A549 (cell line): Measurements from ENCODE around the gene TASP1. TPM values are rescaled to one million over a fixed set of nuclear protein-coding genes. Genes with fewer than 3 reads are reported as not detected.
A peak's percentile ranks its signal among the peaks of the same experiment; 100 is the strongest.
"Not testable (repeated sequence)": the region's sequence is repeated elsewhere in the genome, so short reads cannot be mapped to it uniquely, and the experiment has no call there.

Experiments
- ATAC-seq, 2 experiments: fragments of 200-7000 bp in 1 of 2; fragments of >200 bp in 1 of 2; cut with Nextera tagmentation in 1 of 2; cut with Tn5 transposase in 1 of 2; 3 replicates each; pipeline versions ENCODE4 v1.8.0 to v1.9.1; 2018 to 2020; ENCODE audit warnings: mild to moderate bottlenecking in 1 of 2, moderate library complexity in 1 of 2
- CTCF ChIA-PET: fragments of 300-600 bp; sonication (Branson Sonifier 250); formaldehyde crosslinking; extraction: SDS; loops from one replicate; lab custom pipeline; 2021; ENCODE audit warnings: antibody characterized with exemption, inconsistent platforms; lab: Yijun Ruan, JAX
- POLR2A ChIA-PET: fragments of 350-600 bp; formaldehyde crosslinking; extraction: SDS; loops from one replicate; lab custom pipeline; 2021; ENCODE audit warnings: antibody characterized with exemption, inconsistent platforms; lab: Yijun Ruan, JAX
- DNase-seq, 2 experiments: peaks; one replicate each; pipeline versions ENCODE4 v3.0.0 to v3.0.0-alpha.2; 2011 to 2016; ENCODE audit warnings: low read depth in 1 of 2, low spot score in 1 of 2
- FAIRE-seq: peaks from 2 replicates; lab custom pipeline; 2011; peaks lifted over from hg19 to GRCh38; lab: Jason Lieb, UNC
- H3K27ac ChIP-seq, 2 experiments: fragments of >200 bp; sonication (Bioruptor Twin); formaldehyde crosslinking; 3 replicates each; pipeline ENCODE4 v1.5.1; 2016 to 2017
- H3K4me1 ChIP-seq: fragments of >200 bp; sonication (Bioruptor Twin); formaldehyde crosslinking; 3 replicates; pipeline ENCODE4 v1.6.1; 2016
- H3K4me2 ChIP-seq: fragments of >200 bp; sonication (Bioruptor Twin); formaldehyde crosslinking; 3 replicates; pipeline ENCODE4 v1.6.1; 2016
- H3K4me3 ChIP-seq: fragments of >200 bp; sonication (Bioruptor Twin); formaldehyde crosslinking; 3 replicates; pipeline ENCODE4 v1.5.1; 2016
- H3K9me3 ChIP-seq: fragments of >200 bp; sonication (Bioruptor Twin); formaldehyde crosslinking; 3 replicates; pipeline ENCODE4 v1.6.1; 2016
- BHLHE40 ChIP-seq: IDR thresholded peaks from 2 replicates; pipeline ENCODE4 v1.6.1; 2012; ENCODE audit warnings: low read depth, low read length, inconsistent platforms
- CBX8 ChIP-seq: fragments of 200-600 bp; sonication (generic); IDR thresholded peaks from 2 replicates; pipeline ENCODE4 v1.6.1; 2016
- CEBPB ChIP-seq, 2 experiments: fragments of >200 bp in 1 of 2; sonication (Bioruptor Twin) in 1 of 2; formaldehyde crosslinking in 1 of 2; IDR thresholded peaks; 2 replicates each; pipeline ENCODE4 v1.6.1; 2012 to 2016
- CHD4 ChIP-seq: fragments of 200-600 bp; sonication (generic); IDR thresholded peaks from 2 replicates; pipeline ENCODE4 v1.6.1; 2016; ENCODE audit warnings: antibody characterized with exemption, mild to moderate bottlenecking, borderline replicate concordance
- E2F6 ChIP-seq: IDR thresholded peaks from 2 replicates; pipeline ENCODE4 v1.6.1; 2012; ENCODE audit warnings: low read depth, borderline replicate concordance
- EHF ChIP-seq: fragments of 250-450 bp; sonication (Bioruptor Pico); IDR thresholded peaks from 2 replicates; pipeline ENCODE4 v1.5.0; 2020; ENCODE audit warnings: mild to moderate bottlenecking
- EHMT2 ChIP-seq: fragments of 200-600 bp; sonication (generic); IDR thresholded peaks from 2 replicates; pipeline ENCODE4 v1.6.1; 2016; ENCODE audit warnings: antibody characterized with exemption, low read depth, mild to moderate bottlenecking, moderate library complexity
- EP300 ChIP-seq, 2 experiments: fragments of >200 bp; sonication (Bioruptor Twin); formaldehyde crosslinking; IDR thresholded peaks; 2 replicates in 1 of 2; 3 replicates in 1 of 2; pipeline ENCODE4 v1.6.1; 2016 to 2017
- ESRRA ChIP-seq: fragments of 150-350 bp; IDR thresholded peaks from 2 replicates; pipeline ENCODE4 v1.6.1; 2014; ENCODE audit warnings: mild to moderate bottlenecking, low read length, borderline replicate concordance
- FOSB ChIP-seq: fragments of 250-450 bp; sonication (Bioruptor Pico); IDR thresholded peaks from 2 replicates; pipeline ENCODE4 v1.5.0; 2020; ENCODE audit warnings: mild to moderate bottlenecking, moderate library complexity
- FOSL2 ChIP-seq, 2 experiments: fragments of 450-650 bp in 1 of 2; fragments of >200 bp in 1 of 2; sonication (Bioruptor Twin) in 1 of 2; formaldehyde crosslinking; IDR thresholded peaks; 2 replicates each; pipeline versions ENCODE4 v1.5.0 to v1.6.1; 2016 to 2020; ENCODE audit warnings: mild to moderate bottlenecking in 1 of 2, moderate library complexity in 1 of 2
- HEYL ChIP-seq: fragments of 250-450 bp; sonication (Bioruptor Pico); IDR thresholded peaks from 2 replicates; pipeline ENCODE4 v1.8.0; 2021; ENCODE audit warnings: mild to moderate bottlenecking, moderate library complexity
- HMGXB4 ChIP-seq: fragments of 250-450 bp; sonication (Bioruptor Pico); IDR thresholded peaks from 2 replicates; pipeline ENCODE4 v1.5.0; 2021; ENCODE audit warnings: mild to moderate bottlenecking, moderate library complexity, borderline replicate concordance
- HOXB13 ChIP-seq: fragments of 250-450 bp; sonication (Bioruptor Pico); IDR thresholded peaks from 2 replicates; pipeline ENCODE4 v1.5.0; 2020; ENCODE audit warnings: low read depth, mild to moderate bottlenecking, moderate library complexity
- KDM1A ChIP-seq: fragments of 200-600 bp; sonication (generic); IDR thresholded peaks from 2 replicates; pipeline ENCODE4 v1.6.1; 2016; ENCODE audit warnings: low read depth, mild to moderate bottlenecking
- MAX ChIP-seq: IDR thresholded peaks from 2 replicates; pipeline ENCODE4 v1.6.1; 2012
- MAZ ChIP-seq: fragments of 150-350 bp; IDR thresholded peaks from 2 replicates; pipeline ENCODE4 v1.6.1; 2014; ENCODE audit warnings: antibody characterized with exemption, low read depth, low read length, borderline replicate concordance
- MYC ChIP-seq: IDR thresholded peaks from 2 replicates; pipeline ENCODE4 v1.6.1; 2012; ENCODE audit warnings: mild to moderate bottlenecking, inconsistent platforms, low read length, improper control_type of control experiment, borderline replicate concordance
- NFE2L2 ChIP-seq: fragments of 150-350 bp; conservative IDR thresholded peaks from 2 replicates; pipeline ENCODE4 v1.6.1; 2014; ENCODE audit warnings: low read length
- NR3C1 ChIP-seq: fragments of >200 bp; sonication (Bioruptor Twin); formaldehyde crosslinking; IDR thresholded peaks from 3 replicates; pipeline ENCODE4 v1.6.1; 2017
- ZNF302 ChIP-seq: fragments of 250-450 bp; sonication (Bioruptor Pico); IDR thresholded peaks from 2 replicates; pipeline ENCODE4 v1.9.0; 2021; ENCODE audit warnings: inconsistent platforms, mild to moderate bottlenecking, moderate library complexity
- WGBS: methylation state at CpG from one replicate; pipeline ENCODE4 v1.1.6; 2017; ENCODE audit errors: missing lambda C conversion rate; 5-methylcytosine and 5-hydroxymethylcytosine counted together
- polyA plus RNA-seq, 4 experiments: library from polyadenylated mRNA; depleted of rRNA in 3 of 4; stranded (reverse); fragments of >200 nt; fragmentation: RNase III in 1 of 4; extraction: RNeasy Plus Mini Kit Qiagen cat#74134 plus additional on column Dnase treatment in 1 of 4; gene quantifications; 2 replicates in 3 of 4; 3 replicates in 1 of 4; pipeline ENCODE4 v1.2.3, GENCODE V29; 2011 to 2017
- TF ChIP-seq, protein P1 (sequence below): fragments of >200 bp; sonication (Bioruptor Twin); formaldehyde crosslinking; IDR thresholded peaks from 2 replicates; pipeline ENCODE4 v1.6.1; 2016
- TF ChIP-seq, protein P2 (sequence below): fragments of >200 bp; sonication (Bioruptor Twin); formaldehyde crosslinking; IDR thresholded peaks from 3 replicates; pipeline ENCODE4 v1.6.1; 2016

Gene TASP1
- polyA plus RNA-seq, 2 of the 4 experiments (the other 2 are of a cell fraction): 9.5 to 18.2 TPM

DNA sequence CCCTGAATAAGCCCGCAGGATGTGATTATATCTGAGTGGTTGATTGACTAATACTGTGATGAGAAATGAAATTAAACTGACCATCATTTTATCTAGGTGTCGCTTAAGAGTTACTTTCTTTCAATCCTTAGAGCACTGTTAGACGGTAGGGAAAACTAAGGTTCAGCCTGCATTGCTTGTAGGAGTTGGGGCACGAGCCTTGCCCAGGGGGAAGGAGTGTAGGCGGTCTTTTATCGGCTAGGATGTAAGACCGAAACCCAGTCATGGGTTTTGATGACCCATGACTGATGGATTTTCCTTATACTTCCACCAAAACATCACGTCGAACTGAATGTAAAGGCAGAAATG lies 392 bp upstream of the TASP1 start:
- POLR2A ChIA-PET: interaction anchor here (1.0 kb wide), 1 partner anchor 10 kb away, joined by 3 read pairs; no protein-coding TSS in a partner anchor
- Histone ChIP-seq H3K9me3 (no peaks in the 10 kb centered on the region), H3K4me3 (peak overlapping the region; percentile 79), H3K4me1 (peaks cover 10% of the 10 kb centered on the region; the same call in 2 of the 3 replicates), H3K4me2 (peak overlapping the region; percentile 66), H3K27ac (peak overlapping the region; percentile 47 to 86; a peak in 5 of 6 replicates)
- TF ChIP-seq ESRRA (no peak), KDM1A (no peak), CHD4 (no peak), MAZ (no peak), CBX8 (no peak), CEBPB (IDR thresholded peaks at IDR 0.05) (no peak), E2F6 (0 out of 2 replicates have a peak, but pooled peaks have one; percentile 2)
- TF ChIP-seq, protein P1, sequence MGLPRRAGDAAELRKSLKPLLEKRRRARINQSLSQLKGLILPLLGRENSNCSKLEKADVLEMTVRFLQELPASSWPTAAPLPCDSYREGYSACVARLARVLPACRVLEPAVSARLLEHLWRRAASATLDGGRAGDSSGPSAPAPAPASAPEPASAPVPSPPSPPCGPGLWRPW: no peak
- CTCF ChIA-PET: no interaction called here
- WGBS: 6% methylated on average over 9 of the region's 9 CpGs
- FAIRE-seq: no peak
- ATAC-seq: peak; percentile 38 to 43
- no peak for DNase-seq

DNA sequence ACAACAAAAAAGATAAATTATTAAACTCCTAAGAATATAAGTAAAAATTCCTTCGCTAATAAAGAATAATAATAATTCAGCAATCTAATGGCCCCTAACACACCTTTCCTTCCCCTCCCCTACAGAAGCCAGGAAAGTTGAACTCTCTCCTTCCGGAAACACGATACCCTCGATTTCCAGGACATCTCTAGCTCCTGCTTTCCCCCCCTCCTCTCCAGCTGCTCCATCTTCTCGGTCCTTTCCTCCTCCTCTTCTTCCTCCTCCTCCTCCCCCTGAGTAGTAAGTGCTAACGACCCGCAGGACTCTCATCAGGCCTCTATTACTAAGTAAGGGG lies 603 bp downstream of the TASP1 start:
- ChIA-PET CTCF (no interaction called here), POLR2A (interaction anchor here (0.6 kb wide), 1 partner anchor 133 kb away, joined by 3 read pairs; no protein-coding TSS in a partner anchor)
- peak overlapping the region; percentile 79 for H3K4me3 ChIP-seq
- H3K27ac ChIP-seq: peak overlapping the region; percentile 76 to 86
- no peak for TF ChIP-seq EHF (CRISPR knock-in tag)
- no peak for TF ChIP-seq MAX
- no peak for TF ChIP-seq MAZ
- no peak for TF ChIP-seq EP300 (IDR thresholded peaks at IDR 0.05)
- no peak for TF ChIP-seq HOXB13 (CRISPR knock-in tag)
- TF ChIP-seq FOSL2 (IDR thresholded peaks at IDR 0.05): no peak
- no peak for TF ChIP-seq FOSL2 (CRISPR knock-in tag; IDR thresholded peaks at IDR 0.05)
- no peak for TF ChIP-seq E2F6
- no peak for TF ChIP-seq EHMT2
- TF ChIP-seq NFE2L2: no peak
- no peak for TF ChIP-seq MYC
- TF ChIP-seq ZNF302: no peak
- ATAC-seq: peak; percentile 47 to 52; a peak in 4 of 6 replicates
- no peak for FAIRE-seq
- H3K4me1 ChIP-seq: peaks cover 10% of the 10 kb centered on the region; the same call in 2 of the 3 replicates
- peak; percentile 31 to 33 for DNase-seq
- 3% methylated on average over 7 of the region's 7 CpGs for WGBS
- peak overlapping the region; percentile 78 for H3K4me2 ChIP-seq
- no peaks in the 10 kb centered on the region for H3K9me3 ChIP-seq

GRCh38 chr20:13632431-13632830 lies 6.3 kb downstream of the TASP1 start:
- Histone ChIP-seq H3K27ac (no peak overlapping the region), H3K4me3 (no peak overlapping the region), H3K4me1 (peaks cover 4% of the 10 kb centered on the region; the same call in 2 of the 3 replicates), H3K9me3 (no peaks in the 10 kb centered on the region), H3K4me2 (no peak overlapping the region)
- CTCF ChIA-PET: no interaction called here
- WGBS: 98% methylated on average over 1 of the region's 1 CpG
- ATAC-seq (no peak), FAIRE-seq (no peak), DNase-seq (no peak)
- POLR2A ChIA-PET: no interaction called here
- TF ChIP-seq, protein P1: no peak
- TF ChIP-seq HMGXB4 (CRISPR knock-in tag) (no peak), HEYL (CRISPR knock-in tag) (no peak), EHF (CRISPR knock-in tag) (no peak), NR3C1 (no peak), FOSB (CRISPR knock-in tag) (no peak), BHLHE40 (no peak), E2F6 (no peak)
- TF ChIP-seq, protein P2, sequence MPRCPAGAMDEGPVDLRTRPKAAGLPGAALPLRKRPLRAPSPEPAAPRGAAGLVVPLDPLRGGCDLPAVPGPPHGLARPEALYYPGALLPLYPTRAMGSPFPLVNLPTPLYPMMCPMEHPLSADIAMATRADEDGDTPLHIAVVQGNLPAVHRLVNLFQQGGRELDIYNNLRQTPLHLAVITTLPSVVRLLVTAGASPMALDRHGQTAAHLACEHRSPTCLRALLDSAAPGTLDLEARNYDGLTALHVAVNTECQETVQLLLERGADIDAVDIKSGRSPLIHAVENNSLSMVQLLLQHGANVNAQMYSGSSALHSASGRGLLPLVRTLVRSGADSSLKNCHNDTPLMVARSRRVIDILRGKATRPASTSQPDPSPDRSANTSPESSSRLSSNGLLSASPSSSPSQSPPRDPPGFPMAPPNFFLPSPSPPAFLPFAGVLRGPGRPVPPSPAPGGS: no peak

GRCh38 chr20:13627525-13627924 lies 11.2 kb downstream of the TASP1 start:
- H3K27ac ChIP-seq, H3K4me2 ChIP-seq, H3K9me3 ChIP-seq, DNase-seq, FAIRE-seq, H3K4me1 ChIP-seq, POLR2A ChIA-PET, ATAC-seq, H3K4me3 ChIP-seq: not testable (repeated sequence)
- CTCF ChIA-PET: interaction anchor here (0.6 kb wide), 1 partner anchor 40 kb away, joined by 3 read pairs; no protein-coding TSS in a partner anchor
- 98% methylated on average over 3 of the region's 3 CpGs for WGBS
